Measurements from ENCODE around the gene COX6A1.

COX6A1 gene

GRCh38 chr12:120457133-120457532 is 19.2 kb downstream of the COX6A1 start:
- no peak for DNase-seq (ENCODE audit: low spot score)
- no peaks in the 10 kb centered on the region for H3K9me3 ChIP-seq (ENCODE audit: severe bottlenecking)
- H3K4me1 ChIP-seq (ENCODE audit: insufficient read depth, poor library complexity, severe bottlenecking) = no peaks in the 10 kb centered on the region
- peaks cover 93% of the 10 kb centered on the region for H3K36me3 ChIP-seq (ENCODE audit: low read depth)
- no peaks in the 10 kb centered on the region for H3K27me3 ChIP-seq (ENCODE audit: insufficient read depth, poor library complexity, severe bottlenecking)
- no peak overlapping the region for H3K27ac ChIP-seq (ENCODE audit: poor library complexity, severe bottlenecking)
- no peak overlapping the region for H3K4me3 ChIP-seq (ENCODE audit: severe bottlenecking)
- ATAC-seq (ENCODE audit: low read depth) = no peak
- TF ChIP-seq, protein P1, sequence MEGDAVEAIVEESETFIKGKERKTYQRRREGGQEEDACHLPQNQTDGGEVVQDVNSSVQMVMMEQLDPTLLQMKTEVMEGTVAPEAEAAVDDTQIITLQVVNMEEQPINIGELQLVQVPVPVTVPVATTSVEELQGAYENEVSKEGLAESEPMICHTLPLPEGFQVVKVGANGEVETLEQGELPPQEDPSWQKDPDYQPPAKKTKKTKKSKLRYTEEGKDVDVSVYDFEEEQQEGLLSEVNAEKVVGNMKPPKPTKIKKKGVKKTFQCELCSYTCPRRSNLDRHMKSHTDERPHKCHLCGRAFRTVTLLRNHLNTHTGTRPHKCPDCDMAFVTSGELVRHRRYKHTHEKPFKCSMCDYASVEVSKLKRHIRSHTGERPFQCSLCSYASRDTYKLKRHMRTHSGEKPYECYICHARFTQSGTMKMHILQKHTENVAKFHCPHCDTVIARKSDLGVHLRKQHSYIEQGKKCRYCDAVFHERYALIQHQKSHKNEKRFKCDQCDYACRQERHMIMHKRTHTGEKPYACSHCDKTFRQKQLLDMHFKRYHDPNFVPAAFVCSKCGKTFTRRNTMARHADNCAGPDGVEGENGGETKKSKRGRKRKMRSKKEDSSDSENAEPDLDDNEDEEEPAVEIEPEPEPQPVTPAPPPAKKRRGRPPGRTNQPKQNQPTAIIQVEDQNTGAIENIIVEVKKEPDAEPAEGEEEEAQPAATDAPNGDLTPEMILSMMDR (IDR thresholded peaks at IDR 0.05; ENCODE audit: poor library complexity, severe bottlenecking) = peak; percentile 36

DNA sequence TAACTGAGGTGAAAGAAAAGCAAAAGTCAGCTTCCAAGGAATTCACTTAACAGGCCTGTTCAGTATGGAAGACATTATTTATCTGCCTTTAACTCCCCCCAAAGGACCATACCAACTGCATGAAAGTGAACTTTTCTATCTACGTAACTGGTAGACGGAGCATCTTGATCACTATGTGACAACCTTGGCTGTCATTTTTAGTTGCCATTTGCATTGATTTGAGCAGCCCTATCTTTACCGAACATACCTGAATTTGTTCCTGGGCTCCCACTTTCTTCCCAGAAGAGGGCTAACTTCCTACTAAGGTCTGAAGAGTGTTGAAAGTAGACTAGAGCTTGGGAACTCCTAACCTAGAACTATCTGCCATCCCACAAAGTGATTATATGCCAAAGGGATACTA is 22.2 kb downstream of the COX6A1 start:
- Histone ChIP-seq H3K27me3 (ENCODE audit: insufficient read depth, poor library complexity, severe bottlenecking) (no peaks in the 10 kb centered on the region), H3K9me3 (ENCODE audit: severe bottlenecking) (no peaks in the 10 kb centered on the region), H3K27ac (ENCODE audit: poor library complexity, severe bottlenecking) (no peak overlapping the region), H3K4me1 (ENCODE audit: insufficient read depth, poor library complexity, severe bottlenecking) (no peaks in the 10 kb centered on the region), H3K36me3 (ENCODE audit: low read depth) (peaks cover 99% of the 10 kb centered on the region), H3K4me3 (ENCODE audit: severe bottlenecking) (no peak overlapping the region)
- TF ChIP-seq, protein P1 (IDR thresholded peaks at IDR 0.05; ENCODE audit: poor library complexity, severe bottlenecking) = no peak
- no peak for DNase-seq (ENCODE audit: low spot score)
- ATAC-seq (ENCODE audit: low read depth) = no peak

DNA sequence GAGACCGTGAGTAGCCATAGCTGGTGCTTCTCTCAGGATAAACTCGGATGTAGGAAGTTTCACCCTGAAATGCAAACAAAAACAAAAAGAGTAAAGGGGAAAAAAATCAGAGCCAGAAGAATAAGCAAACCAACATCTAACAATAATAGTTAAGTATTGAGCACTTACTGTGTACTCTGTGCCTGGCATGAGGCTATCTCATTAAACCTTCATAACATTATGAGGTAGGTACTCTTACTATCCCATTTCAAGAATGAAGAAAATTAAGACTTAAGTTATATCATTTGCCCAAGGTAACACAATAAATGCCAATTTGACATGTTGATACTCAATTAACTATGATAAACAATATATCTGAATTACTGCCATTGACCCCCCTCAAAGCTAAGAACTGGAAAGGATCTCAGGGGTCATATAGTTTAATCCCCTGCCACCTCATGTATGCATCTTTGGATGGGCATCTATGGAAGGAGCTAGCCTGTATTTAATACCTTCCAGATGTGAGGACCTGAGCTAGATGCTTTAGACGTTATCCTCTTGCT is 24.3 kb downstream of the COX6A1 start:
- DNase-seq (ENCODE audit: low spot score) = no peak
- Histone ChIP-seq H3K27ac (ENCODE audit: poor library complexity, severe bottlenecking) (no peak overlapping the region), H3K9me3 (ENCODE audit: severe bottlenecking) (no peaks in the 10 kb centered on the region), H3K4me1 (ENCODE audit: insufficient read depth, poor library complexity, severe bottlenecking) (no peaks in the 10 kb centered on the region), H3K27me3 (ENCODE audit: insufficient read depth, poor library complexity, severe bottlenecking) (no peaks in the 10 kb centered on the region), H3K4me3 (ENCODE audit: severe bottlenecking) (no peak overlapping the region), H3K36me3 (ENCODE audit: low read depth) (peaks cover 99% of the 10 kb centered on the region)
- TF ChIP-seq, protein P1 (IDR thresholded peaks at IDR 0.05; ENCODE audit: poor library complexity, severe bottlenecking) = no peak
- no peak for ATAC-seq (ENCODE audit: low read depth)

- DNase-seq (ENCODE audit: low spot score) (no peak), ATAC-seq (ENCODE audit: low read depth) (no peak)
- Histone ChIP-seq H3K36me3 (ENCODE audit: low read depth) (peaks cover 90% of the 10 kb centered on the region), H3K4me1 (ENCODE audit: insufficient read depth, poor library complexity, severe bottlenecking) (no peaks in the 10 kb centered on the region), H3K9me3 (ENCODE audit: severe bottlenecking) (no peaks in the 10 kb centered on the region), H3K27me3 (ENCODE audit: insufficient read depth, poor library complexity, severe bottlenecking) (no peaks in the 10 kb centered on the region), H3K27ac (ENCODE audit: poor library complexity, severe bottlenecking) (no peak overlapping the region), H3K4me3 (ENCODE audit: severe bottlenecking) (no peak overlapping the region)
- TF ChIP-seq, protein P1 (IDR thresholded peaks at IDR 0.05; ENCODE audit: poor library complexity, severe bottlenecking) = no peak
These were observed 25.8 kb downstream of the COX6A1 start for GRCh38 chr12:120463712-120464111.

DNA sequence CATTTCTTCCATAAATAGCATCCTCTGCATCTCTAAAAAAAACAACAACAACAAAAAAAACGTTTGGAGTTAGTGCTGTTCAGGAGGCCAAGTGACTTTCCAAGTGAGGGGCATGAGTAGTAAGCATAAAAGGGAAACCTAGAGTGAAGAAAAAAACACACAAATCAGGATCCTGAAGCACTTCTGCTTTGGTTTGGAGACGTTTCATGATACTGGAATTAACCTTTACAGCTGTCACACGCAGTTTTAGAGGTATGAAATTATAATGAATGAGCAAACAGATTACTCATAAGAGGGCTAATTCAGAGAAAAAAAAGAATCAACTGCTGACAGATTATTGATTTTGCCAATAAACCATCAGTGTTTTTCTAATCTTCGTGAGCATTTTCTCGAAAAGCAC is 27.8 kb downstream of the COX6A1 start:
- no peak for ATAC-seq (ENCODE audit: low read depth)
- H3K36me3 ChIP-seq (ENCODE audit: low read depth) = peaks cover 69% of the 10 kb centered on the region

More for the DNA sequence above, 27.8 kb downstream of the COX6A1 start:
- H3K27ac ChIP-seq (ENCODE audit: poor library complexity, severe bottlenecking) = no peak overlapping the region
- H3K4me1 ChIP-seq (ENCODE audit: insufficient read depth, poor library complexity, severe bottlenecking) = peaks cover 4% of the 10 kb centered on the region
- TF ChIP-seq, protein P1 (IDR thresholded peaks at IDR 0.05; ENCODE audit: poor library complexity, severe bottlenecking) = no peak
- H3K4me3 ChIP-seq (ENCODE audit: severe bottlenecking) = no peak overlapping the region
- H3K9me3 ChIP-seq (ENCODE audit: severe bottlenecking) = no peaks in the 10 kb centered on the region
- no peaks in the 10 kb centered on the region for H3K27me3 ChIP-seq (ENCODE audit: insufficient read depth, poor library complexity, severe bottlenecking)
- no peak for DNase-seq (ENCODE audit: low spot score)

Measured in RWPE2 (cell line).